ENCODE data around the gene RAPGEF2. TPM values are rescaled to one million over a fixed set of nuclear protein-coding genes. Genes with fewer than 3 reads are reported as not detected.
A peak's percentile ranks its signal among the peaks of the same experiment; 100 is the strongest.

RAPGEF2 gene
- total and polyA plus RNA-seq, 10 donors, result 4.4 to 115 (median 91.0) TPM

GRCh38 chr4:159271856-159272255 is 169.0 kb downstream of the RAPGEF2 start:
- Histone ChIP-seq H3K36me3 (no peaks in the 10 kb centered on the region), H3K27ac (peak overlapping the region in 7 of 8 donors; percentile 60 to 77 (median 72)), H3K27me3 (replicated peaks in 1 of 7) (no peaks in the 10 kb centered on the region), H3K4me1 (peaks cover 6 to 84% (median 44%) of the 10 kb centered on the region in 6 donors), H3K4me3 (no peak overlapping the region), H3K9me3 (no peaks in the 10 kb centered on the region)
- WGBS, 5 donors, result 38 to 55% (median 52%) methylated on average over 4 of the region's 4 CpGs
- intact Hi-C loops (cut with DNase I; ENCODE audit: low total_unique reads), result no loop called here
- TF ChIP-seq POLR2AphosphoS5 (IDR thresholded peaks at IDR 0.05), result no peak
- TF ChIP-seq POLR2A (IDR thresholded peaks at IDR 0.05), result no peak
- TF ChIP-seq CTCF (IDR thresholded peaks at IDR 0.05 in 8 of 11, conservative IDR thresholded peaks at IDR 0.05 in 3 of 11), result no peak
- no peak for DNase-seq

GRCh38 chr4:159272273-159273140 is 169.6 kb downstream of the RAPGEF2 start:
- no peaks in the 10 kb centered on the region for H3K36me3 ChIP-seq
- no peak overlapping the region for H3K4me3 ChIP-seq
- no peak for TF ChIP-seq POLR2AphosphoS5 (IDR thresholded peaks at IDR 0.05)
- no peak for TF ChIP-seq CTCF (IDR thresholded peaks at IDR 0.05 in 8 of 11, conservative IDR thresholded peaks at IDR 0.05 in 3 of 11)
- no peak for TF ChIP-seq POLR2A (IDR thresholded peaks at IDR 0.05)
- DNase-seq, result no peak
- H3K27ac ChIP-seq, result peak overlapping the region in 7 of 8 donors; percentile 60 to 77 (median 72)
- H3K4me1 ChIP-seq, result peaks cover 5 to 78% (median 38%) of the 10 kb centered on the region in 6 donors
- H3K27me3 ChIP-seq (replicated peaks in 1 of 7), result no peaks in the 10 kb centered on the region
- no peaks in the 10 kb centered on the region for H3K9me3 ChIP-seq
- intact Hi-C loops (cut with DNase I; ENCODE audit: low total_unique reads), result no loop called here

GRCh38 chr4:159273141-159273438 is 170.2 kb downstream of the RAPGEF2 start:
- no peaks in the 10 kb centered on the region for H3K36me3 ChIP-seq
- no peaks in the 10 kb centered on the region for H3K9me3 ChIP-seq
- peak in 1 of 3 donors; percentile 48 for TF ChIP-seq POLR2AphosphoS5 (IDR thresholded peaks at IDR 0.05)
- TF ChIP-seq POLR2A (IDR thresholded peaks at IDR 0.05), result no peak
- peaks cover 5 to 74% (median 38%) of the 10 kb centered on the region in 6 donors for H3K4me1 ChIP-seq
- no peaks in the 10 kb centered on the region for H3K27me3 ChIP-seq (replicated peaks in 1 of 7)
- H3K4me3 ChIP-seq, result no peak overlapping the region
- H3K27ac ChIP-seq, result peak overlapping the region in 7 of 8 donors; percentile 44 to 77 (median 72)
- intact Hi-C loops (cut with DNase I; ENCODE audit: low total_unique reads), result no loop called here
- DNase-seq, result no peak

- no peaks in the 10 kb centered on the region for H3K36me3 ChIP-seq
- no peak for DNase-seq
- no peaks in the 10 kb centered on the region for H3K9me3 ChIP-seq
- H3K27me3 ChIP-seq (replicated peaks in 1 of 7), result no peaks in the 10 kb centered on the region
- peak overlapping the region in 7 of 8 donors; percentile 44 to 77 (median 72) for H3K27ac ChIP-seq
- intact Hi-C loops (cut with DNase I; ENCODE audit: low total_unique reads), result no loop called here
- 71 to 85% (median 83%) methylated on average over 9 of the region's 9 CpGs for WGBS, 5 donors
- TF ChIP-seq CTCF (IDR thresholded peaks at IDR 0.05 in 8 of 11, conservative IDR thresholded peaks at IDR 0.05 in 3 of 11), result no peak
- TF ChIP-seq POLR2A (IDR thresholded peaks at IDR 0.05), result no peak
- peak in 1 of 3 donors; percentile 9 for TF ChIP-seq POLR2AphosphoS5 (IDR thresholded peaks at IDR 0.05)
- no peak overlapping the region for H3K4me3 ChIP-seq
- H3K4me1 ChIP-seq, result peaks cover 5 to 72% (median 34%) of the 10 kb centered on the region in 6 donors
Observed at GRCh38 chr4:159273841-159274240, 171.0 kb downstream of the RAPGEF2 start.

Measured in spleen (tissue), 11 donors.